ENCODE measurements around the gene PBLD. TPM values are rescaled to one million over a fixed set of nuclear protein-coding genes. Genes with fewer than 3 reads are reported as not detected.

The PBLD gene
- total RNA-seq, 1 experiment from 2014 or later, result 5.6 TPM

DNA sequence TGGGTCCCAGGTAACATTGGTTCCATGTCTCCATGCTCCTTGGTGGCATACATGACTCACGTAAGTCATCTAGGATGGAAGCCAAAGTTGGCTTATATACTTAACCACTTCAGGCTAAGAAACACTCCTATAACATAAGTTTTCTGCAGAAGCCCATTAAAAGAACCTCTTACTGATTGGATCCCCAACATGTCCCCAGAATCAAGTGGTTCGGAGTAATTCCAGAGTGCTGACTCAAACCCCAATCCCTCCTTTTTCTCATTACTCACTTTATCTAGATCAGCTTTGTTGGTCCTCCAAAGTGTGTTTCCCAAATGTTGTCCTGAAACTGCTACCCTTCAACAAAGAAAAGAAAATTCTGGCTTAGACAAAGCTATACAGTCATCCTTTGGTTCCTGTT is 90.7 kb downstream of the PBLD start:
- ChIA-PET CTCF (interaction anchor here (1.0 to 2.4 kb wide), 3 partner anchors 29 to 61 kb away, joined by 3 to 6 read pairs (median 5); no protein-coding TSS in a partner anchor), POLR2A (no interaction called here)
- intact Hi-C loops (cut with micrococcal nuclease), result no loop called here
- H3K4me1 Mint-ChIP-seq (ENCODE audit: insufficient read depth, unreplicated experiment), result no peaks in the 10 kb centered on the region
- H3K27me3 Mint-ChIP-seq (ENCODE audit: insufficient read depth, unreplicated experiment), result no peaks in the 10 kb centered on the region
- BruUV-seq (replicated peaks), result no TSS peak
- TF ChIP-seq, protein P1, sequence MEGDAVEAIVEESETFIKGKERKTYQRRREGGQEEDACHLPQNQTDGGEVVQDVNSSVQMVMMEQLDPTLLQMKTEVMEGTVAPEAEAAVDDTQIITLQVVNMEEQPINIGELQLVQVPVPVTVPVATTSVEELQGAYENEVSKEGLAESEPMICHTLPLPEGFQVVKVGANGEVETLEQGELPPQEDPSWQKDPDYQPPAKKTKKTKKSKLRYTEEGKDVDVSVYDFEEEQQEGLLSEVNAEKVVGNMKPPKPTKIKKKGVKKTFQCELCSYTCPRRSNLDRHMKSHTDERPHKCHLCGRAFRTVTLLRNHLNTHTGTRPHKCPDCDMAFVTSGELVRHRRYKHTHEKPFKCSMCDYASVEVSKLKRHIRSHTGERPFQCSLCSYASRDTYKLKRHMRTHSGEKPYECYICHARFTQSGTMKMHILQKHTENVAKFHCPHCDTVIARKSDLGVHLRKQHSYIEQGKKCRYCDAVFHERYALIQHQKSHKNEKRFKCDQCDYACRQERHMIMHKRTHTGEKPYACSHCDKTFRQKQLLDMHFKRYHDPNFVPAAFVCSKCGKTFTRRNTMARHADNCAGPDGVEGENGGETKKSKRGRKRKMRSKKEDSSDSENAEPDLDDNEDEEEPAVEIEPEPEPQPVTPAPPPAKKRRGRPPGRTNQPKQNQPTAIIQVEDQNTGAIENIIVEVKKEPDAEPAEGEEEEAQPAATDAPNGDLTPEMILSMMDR (IDR thresholded peaks at IDR 0.05; ENCODE audit: unreplicated experiment), result no peak
- no peak overlapping the region for H3K4me3 Mint-ChIP-seq (ENCODE audit: unreplicated experiment)
- no peak for DNase-seq (ENCODE audit: unreplicated experiment)
- H3K27ac Mint-ChIP-seq (ENCODE audit: low read depth, unreplicated experiment), result no peak overlapping the region
- no peaks in the 10 kb centered on the region for H3K9me3 Mint-ChIP-seq (ENCODE audit: unreplicated experiment)
- no peaks in the 10 kb centered on the region for H3K36me3 Mint-ChIP-seq (ENCODE audit: insufficient read depth, unreplicated experiment)

DNA sequence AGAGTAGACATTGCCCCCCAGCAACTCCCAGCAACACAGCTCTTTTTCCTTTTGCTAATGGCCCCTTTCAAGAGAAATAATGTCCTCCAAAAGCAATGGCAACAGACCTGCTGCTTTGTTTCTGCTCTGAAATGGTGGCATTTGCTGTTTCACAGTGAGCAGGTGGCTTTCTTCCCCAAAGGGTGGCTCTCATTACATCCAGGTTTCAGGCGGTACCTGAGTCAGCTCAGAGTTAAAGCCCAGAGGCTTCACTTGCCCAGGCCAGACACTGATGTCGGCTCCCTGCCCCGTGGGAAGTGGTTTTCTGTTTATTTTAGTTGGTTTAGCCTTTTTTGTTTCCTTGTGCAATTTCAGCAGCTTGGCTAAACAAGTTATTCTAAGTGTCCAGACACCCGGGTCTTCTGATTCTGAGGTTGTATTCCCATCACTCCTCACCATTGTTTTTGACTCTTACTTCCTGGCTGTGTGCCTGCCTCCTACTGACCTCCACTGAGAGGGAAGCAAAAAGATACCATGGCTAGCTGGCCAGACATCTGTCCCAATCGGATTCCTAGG is 93.1 kb downstream of the PBLD start:
- no peak overlapping the region for H3K27ac Mint-ChIP-seq (ENCODE audit: low read depth, unreplicated experiment)
- no peaks in the 10 kb centered on the region for H3K36me3 Mint-ChIP-seq (ENCODE audit: insufficient read depth, unreplicated experiment)
- CTCF ChIA-PET, result no interaction called here
- intact Hi-C loops (cut with micrococcal nuclease), result no loop called here
- H3K4me1 Mint-ChIP-seq (ENCODE audit: insufficient read depth, unreplicated experiment), result no peaks in the 10 kb centered on the region
- H3K9me3 Mint-ChIP-seq (ENCODE audit: unreplicated experiment), result no peaks in the 10 kb centered on the region
- TF ChIP-seq, protein P1 (IDR thresholded peaks at IDR 0.05; ENCODE audit: unreplicated experiment), result no peak
- no peak for DNase-seq (ENCODE audit: unreplicated experiment)
- no peaks in the 10 kb centered on the region for H3K27me3 Mint-ChIP-seq (ENCODE audit: insufficient read depth, unreplicated experiment)
- no TSS peak for BruUV-seq (replicated peaks)
- POLR2A ChIA-PET, result no interaction called here
- no peak overlapping the region for H3K4me3 Mint-ChIP-seq (ENCODE audit: unreplicated experiment)

DNA sequence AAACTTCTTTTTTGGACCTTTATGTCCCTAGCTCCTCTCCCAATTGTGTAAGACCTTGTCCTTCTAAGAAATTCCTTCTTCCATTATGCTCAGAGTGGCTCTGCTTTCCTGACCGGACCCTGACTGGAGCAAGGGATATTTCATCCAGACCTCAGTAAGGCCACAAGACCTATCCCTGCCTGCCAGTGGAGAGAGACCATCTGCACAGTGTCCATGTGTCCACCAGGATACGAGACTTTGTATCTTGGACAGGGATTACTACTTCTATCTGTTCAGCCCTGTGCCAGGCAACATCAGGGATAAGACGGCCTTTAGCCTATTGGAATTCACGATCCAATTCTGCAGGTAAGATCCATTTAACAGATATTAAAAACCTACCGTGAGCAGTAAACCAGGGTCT is 93.7 kb downstream of the PBLD start:
- no peak overlapping the region for H3K27ac Mint-ChIP-seq (ENCODE audit: low read depth, unreplicated experiment)
- intact Hi-C loops (cut with micrococcal nuclease), result no loop called here
- BruUV-seq (replicated peaks), result no TSS peak
- no peaks in the 10 kb centered on the region for H3K9me3 Mint-ChIP-seq (ENCODE audit: unreplicated experiment)
- no peak overlapping the region for H3K4me3 Mint-ChIP-seq (ENCODE audit: unreplicated experiment)
- TF ChIP-seq, protein P1 (IDR thresholded peaks at IDR 0.05; ENCODE audit: unreplicated experiment), result no peak
- ChIA-PET POLR2A (no interaction called here), CTCF (interaction anchor here (0.6 kb wide), 1 partner anchor 193 kb away, joined by 3 read pairs; no protein-coding TSS in a partner anchor)
- H3K27me3 Mint-ChIP-seq (ENCODE audit: insufficient read depth, unreplicated experiment), result no peaks in the 10 kb centered on the region
- no peaks in the 10 kb centered on the region for H3K4me1 Mint-ChIP-seq (ENCODE audit: insufficient read depth, unreplicated experiment)
- DNase-seq (ENCODE audit: unreplicated experiment), result no peak
- H3K36me3 Mint-ChIP-seq (ENCODE audit: insufficient read depth, unreplicated experiment), result no peaks in the 10 kb centered on the region

DNA sequence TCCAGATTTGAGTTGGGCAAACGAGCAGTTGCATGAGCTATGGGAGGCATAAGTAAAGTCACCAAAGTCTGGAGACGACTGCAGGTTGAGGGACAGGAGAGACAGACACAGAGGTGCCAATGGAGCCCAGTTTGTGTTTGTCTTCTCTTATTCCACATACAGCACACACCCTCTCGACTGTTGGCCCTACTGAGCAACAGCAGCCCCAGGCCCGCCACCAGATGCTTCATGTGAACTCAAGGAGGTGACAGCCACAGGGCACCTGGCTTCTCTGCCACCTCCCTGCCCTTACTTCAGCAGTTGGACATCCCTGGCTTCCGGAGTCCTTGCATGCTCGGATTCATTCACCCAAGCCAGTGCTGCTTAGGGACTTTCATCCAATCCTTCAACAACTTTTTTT is 94.4 kb downstream of the PBLD start:
- CTCF ChIA-PET, result interaction anchor here (0.6 kb wide), 1 partner anchor 193 kb away, joined by 3 read pairs; no protein-coding TSS in a partner anchor
- H3K9me3 Mint-ChIP-seq (ENCODE audit: unreplicated experiment), result no peaks in the 10 kb centered on the region

More for the DNA sequence above, 94.4 kb downstream of the PBLD start:
- TF ChIP-seq, protein P1 (IDR thresholded peaks at IDR 0.05; ENCODE audit: unreplicated experiment), result no peak
- no peak for DNase-seq (ENCODE audit: unreplicated experiment)
- Mint-ChIP-seq H3K36me3 (ENCODE audit: insufficient read depth, unreplicated experiment) (no peaks in the 10 kb centered on the region), H3K27me3 (ENCODE audit: insufficient read depth, unreplicated experiment) (no peaks in the 10 kb centered on the region), H3K4me1 (ENCODE audit: insufficient read depth, unreplicated experiment) (no peaks in the 10 kb centered on the region), H3K4me3 (ENCODE audit: unreplicated experiment) (no peak overlapping the region), H3K27ac (ENCODE audit: low read depth, unreplicated experiment) (no peak overlapping the region)
- POLR2A ChIA-PET, result no interaction called here
- intact Hi-C loops (cut with micrococcal nuclease), result no loop called here
- no TSS peak for BruUV-seq (replicated peaks)

All from MCF 10A (cell line).